ENCODE results near the gene CD151.

The CD151 gene

GRCh38 chr11:832529-833113 is at the start of gene CD151:
TSS of gene CD151 (plus strand) at chr11:832952. CDS start at chr11:836070, 3,118 bp downstream.
- DNase-seq, result peak in 6 of 56 donors; percentile 12 to 57 (median 42)

GRCh38 chr11:783581-784015 is 49.2 kb upstream of the CD151 start:
- DNase-seq, result peak in 51 of 56 donors; percentile 23 to 88 (median 65)

- DNase-seq, result peak in 1 of 56 donors; percentile 30
Measured at GRCh38 chr11:786235-787083, 46.3 kb upstream of the CD151 start.

- DNase-seq, result no peak
Measured at GRCh38 chr11:787084-787675, 45.6 kb upstream of the CD151 start.

- no peak for DNase-seq
Measured at GRCh38 chr11:788009-788640, 44.6 kb upstream of the CD151 start.

GRCh38 chr11:788953-789940 is 43.5 kb upstream of the CD151 start:
- peak in 2 of 56 donors; percentile 45 to 63 for DNase-seq

GRCh38 chr11:789943-790342 is 42.8 kb upstream of the CD151 start, which contains the start of gene CEND1:
TSS of gene CEND1 (minus strand) at chr11:790090. CDS start at chr11:788576, 1,514 bp downstream.
- DNase-seq, result peak in 50 of 56 donors; percentile 26 to 86 (median 65)

GRCh38 chr11:790721-791564 is 41.8 kb upstream of the CD151 start:
- no peak for DNase-seq

GRCh38 chr11:791658-792534 is 40.9 kb upstream of the CD151 start:
- no peak for DNase-seq

GRCh38 chr11:792535-792821 is 40.3 kb upstream of the CD151 start:
- no peak for DNase-seq

- DNase-seq, result no peak
Measured at GRCh38 chr11:792873-793272, 39.9 kb upstream of the CD151 start.

- no peak for DNase-seq
Measured at GRCh38 chr11:793556-793955, 39.2 kb upstream of the CD151 start.

- no peak for DNase-seq
Measured at GRCh38 chr11:794013-794765, 38.6 kb upstream of the CD151 start.

- DNase-seq, result peak in 19 of 56 donors; percentile 7 to 65 (median 38)
Measured at GRCh38 chr11:794766-795633, 37.8 kb upstream of the CD151 start.

- DNase-seq, result peak in 41 of 56 donors; percentile 16 to 68 (median 40)
Measured at GRCh38 chr11:795634-796564, 36.9 kb upstream of the CD151 start.

Data from nucleus accumbens (tissue), 56 donors.